OCI-LY1 (cell line): ENCODE results near the gene ERRFI1.

Experiments
- EZH2 ChIP-seq: fragments of 200-600 bp; sonication (generic), shearing (Covaris generic); IDR thresholded peaks from 2 replicates; pipeline ENCODE4 v1.8.0; 2017; ENCODE audit warnings: borderline replicate concordance, mixed run types, mild to moderate bottlenecking, antibody characterized with exemption, low read length, moderate library complexity, mixed read lengths
- TF ChIP-seq, protein P1 (sequence below): fragments of 200-600 bp; sonication (generic), shearing (Covaris generic); IDR thresholded peaks from 2 replicates; pipeline ENCODE4 v1.5.1; 2017; ENCODE audit warnings: mild to moderate bottlenecking, antibody characterized with exemption, low read length, moderate library complexity, mixed read lengths

DNA sequence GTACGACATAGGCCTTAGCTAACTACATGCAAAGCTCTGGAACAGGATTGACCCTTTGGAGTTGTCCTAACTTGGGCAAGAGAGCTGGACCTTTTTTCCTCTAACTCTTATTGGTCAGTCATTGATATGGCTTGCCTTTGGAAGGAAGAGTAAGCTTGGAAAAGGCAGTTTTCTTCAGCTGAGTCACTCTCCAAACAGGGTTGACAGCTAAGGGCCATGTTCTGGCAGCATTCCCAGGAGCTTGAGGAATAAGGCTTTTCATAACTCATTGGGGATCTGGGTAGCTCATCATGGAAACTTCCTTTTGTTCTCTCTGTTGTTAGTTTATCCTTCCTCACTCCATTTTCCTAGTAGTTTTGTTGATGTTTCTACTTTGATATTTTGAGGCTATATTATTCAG is 14.5 kb upstream of the ERRFI1 start:
- TF ChIP-seq, protein P1, sequence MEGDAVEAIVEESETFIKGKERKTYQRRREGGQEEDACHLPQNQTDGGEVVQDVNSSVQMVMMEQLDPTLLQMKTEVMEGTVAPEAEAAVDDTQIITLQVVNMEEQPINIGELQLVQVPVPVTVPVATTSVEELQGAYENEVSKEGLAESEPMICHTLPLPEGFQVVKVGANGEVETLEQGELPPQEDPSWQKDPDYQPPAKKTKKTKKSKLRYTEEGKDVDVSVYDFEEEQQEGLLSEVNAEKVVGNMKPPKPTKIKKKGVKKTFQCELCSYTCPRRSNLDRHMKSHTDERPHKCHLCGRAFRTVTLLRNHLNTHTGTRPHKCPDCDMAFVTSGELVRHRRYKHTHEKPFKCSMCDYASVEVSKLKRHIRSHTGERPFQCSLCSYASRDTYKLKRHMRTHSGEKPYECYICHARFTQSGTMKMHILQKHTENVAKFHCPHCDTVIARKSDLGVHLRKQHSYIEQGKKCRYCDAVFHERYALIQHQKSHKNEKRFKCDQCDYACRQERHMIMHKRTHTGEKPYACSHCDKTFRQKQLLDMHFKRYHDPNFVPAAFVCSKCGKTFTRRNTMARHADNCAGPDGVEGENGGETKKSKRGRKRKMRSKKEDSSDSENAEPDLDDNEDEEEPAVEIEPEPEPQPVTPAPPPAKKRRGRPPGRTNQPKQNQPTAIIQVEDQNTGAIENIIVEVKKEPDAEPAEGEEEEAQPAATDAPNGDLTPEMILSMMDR: no peak
- TF ChIP-seq EZH2: no peak
